Cardiac muscle cell (in vitro differentiated cells and primary cell): ENCODE data around the gene GUK1. TPM values are rescaled to one million over a fixed set of nuclear protein-coding genes. Genes with fewer than 3 reads are reported as not detected.
"Not testable (repeated sequence)": the region's sequence is repeated elsewhere in the genome, so short reads cannot be mapped to it uniquely, and the experiment has no call there.

Experiments
- DNase-seq, 2 donors: peaks; one replicate each; pipeline versions ENCODE4 v3.0.0 to v3.0.0-alpha.2; 2010 to 2017; ENCODE audit warnings: low read depth in 1 of 2, low spot score in 1 of 2
- H3K27ac ChIP-seq: fragments of 200-600 bp; sonication (generic); 2 replicates; pipeline ENCODE4 v1.5.1; 2016
- H3K27me3 ChIP-seq: fragments of 200-600 bp; sonication (generic); 2 replicates; pipeline ENCODE4 v1.6.0; 2016; ENCODE audit warnings: control low read depth
- H3K36me3 ChIP-seq: fragments of 200-600 bp; sonication (generic); 2 replicates; pipeline ENCODE4 v1.5.1; 2016; ENCODE audit warnings: control low read depth
- H3K4me1 ChIP-seq: fragments of 200-600 bp; sonication (generic); 2 replicates; pipeline ENCODE4 v1.8.1; 2017; ENCODE audit warnings: low read depth, mild to moderate bottlenecking, mixed run types
- H3K4me3 ChIP-seq: fragments of 200-600 bp; sonication (generic); 2 replicates; pipeline ENCODE4 v1.5.1; 2016; ENCODE audit warnings: mild to moderate bottlenecking
- H3K9me3 ChIP-seq: fragments of 200-600 bp; sonication (generic); 2 replicates; pipeline ENCODE4 v1.5.1; 2017; ENCODE audit warnings: low read depth, mild to moderate bottlenecking, control low read depth
- CTCF ChIP-seq: IDR thresholded peaks from 2 replicates; pipeline ENCODE4 v1.5.1; 2012; ENCODE audit warnings: low read depth, mild to moderate bottlenecking, low read length
- polyA plus RNA-seq: library from polyadenylated mRNA; unstranded; fragments of >200 nt; fragmentation: Nextera tagmentation; extraction: Ambion mirVana; gene quantifications from 2 replicates; pipeline ENCODE4 v1.2.1, GENCODE V29; 2016
- total RNA-seq: library from RNA; depleted of rRNA; stranded (reverse); fragments of >200 nt; gene quantifications from 2 replicates; pipeline ENCODE4 v1.2.3, GENCODE V29; 2016

The GUK1 gene
- total and polyA plus RNA-seq, 2 experiments from 2014 or later, result 354 to 450 TPM

- DNase-seq, result no peak
- Histone ChIP-seq H3K27ac (no peak overlapping the region), H3K36me3 (no peaks in the 10 kb centered on the region), H3K9me3 (no peaks in the 10 kb centered on the region), H3K27me3 (no peaks in the 10 kb centered on the region), H3K4me1 (no peaks in the 10 kb centered on the region), H3K4me3 (no peak overlapping the region)
- TF ChIP-seq CTCF, result no peak
Measured at GRCh38 chr1:228172591-228173527, 32.8 kb downstream of the GUK1 start.

GRCh38 chr1:228173528-228174481 is 33.7 kb downstream of the GUK1 start:
- H3K9me3 ChIP-seq, H3K36me3 ChIP-seq, H3K4me3 ChIP-seq, H3K27ac ChIP-seq, H3K27me3 ChIP-seq, H3K4me1 ChIP-seq: not testable (repeated sequence)
- DNase-seq, result peak in 1 of 2 donors; percentile 24

- no peak overlapping the region for H3K27ac ChIP-seq
- DNase-seq, result peak in 1 of 2 donors; percentile 7
- no peaks in the 10 kb centered on the region for H3K4me1 ChIP-seq
Measured at GRCh38 chr1:228174482-228175315, 34.6 kb downstream of the GUK1 start.

GRCh38 chr1:228175316-228176023 is 35.4 kb downstream of the GUK1 start:
- no peaks in the 10 kb centered on the region for H3K4me1 ChIP-seq
- H3K4me3 ChIP-seq, result no peak overlapping the region
- no peak overlapping the region for H3K27ac ChIP-seq
- no peaks in the 10 kb centered on the region for H3K27me3 ChIP-seq
- TF ChIP-seq CTCF, result no peak
- no peaks in the 10 kb centered on the region for H3K36me3 ChIP-seq
- no peak for DNase-seq
- H3K9me3 ChIP-seq, result no peaks in the 10 kb centered on the region

More at GRCh38 chr1:228174482-228175315, 34.6 kb downstream of the GUK1 start:
- Histone ChIP-seq H3K27me3 (no peaks in the 10 kb centered on the region), H3K9me3 (no peaks in the 10 kb centered on the region), H3K4me3 (no peak overlapping the region), H3K36me3 (no peaks in the 10 kb centered on the region)
- no peak for TF ChIP-seq CTCF

- no peak for TF ChIP-seq CTCF
- Histone ChIP-seq H3K27me3 (no peaks in the 10 kb centered on the region), H3K36me3 (no peaks in the 10 kb centered on the region), H3K9me3 (no peaks in the 10 kb centered on the region), H3K4me3 (no peak overlapping the region), H3K27ac (no peak overlapping the region), H3K4me1 (no peaks in the 10 kb centered on the region)
- DNase-seq, result no peak
Measured at GRCh38 chr1:228176024-228176395, 35.9 kb downstream of the GUK1 start.
